ENCODE results near the gene UTP18. TPM values are rescaled to one million over a fixed set of nuclear protein-coding genes. Genes with fewer than 3 reads are reported as not detected.
"Not testable (repeated sequence)": the region's sequence is repeated elsewhere in the genome, so short reads cannot be mapped to it uniquely, and the experiment has no call there.

UTP18 gene
- polyA plus RNA-seq, 3 donors: 46.7 to 50.4 (median 49.5) TPM

DNA sequence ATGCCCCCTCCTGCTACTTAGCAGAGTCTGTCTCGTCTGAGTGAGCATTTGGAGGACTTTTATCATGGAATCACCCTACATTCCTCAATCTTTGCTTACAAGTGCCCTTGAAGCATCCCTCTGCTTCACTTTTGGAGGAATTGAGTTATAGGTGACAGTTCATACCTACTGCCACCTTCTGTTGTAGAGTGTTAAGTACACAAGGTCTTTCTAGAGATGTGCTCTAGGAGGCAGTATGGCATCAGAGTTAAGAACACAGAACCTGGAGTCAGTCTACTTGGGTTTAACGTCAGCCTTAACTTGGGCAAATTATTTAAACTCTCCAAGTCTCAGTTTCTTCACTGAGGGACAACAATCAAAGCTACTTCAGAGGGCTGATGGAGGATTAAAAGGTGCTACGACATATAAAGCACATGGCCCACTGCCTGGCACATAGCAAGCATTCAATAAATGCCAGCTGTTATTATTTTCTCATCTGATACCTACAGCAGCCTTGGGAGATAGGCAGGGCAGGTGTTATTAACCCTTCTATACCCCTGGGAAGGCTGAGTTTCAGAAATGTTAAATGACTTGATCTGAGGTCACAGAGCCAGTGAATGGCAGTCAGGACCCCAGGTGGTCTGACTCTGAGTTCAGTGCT lies 62.2 kb downstream of the UTP18 start:
- peak; percentile 19 for DNase-seq

DNA sequence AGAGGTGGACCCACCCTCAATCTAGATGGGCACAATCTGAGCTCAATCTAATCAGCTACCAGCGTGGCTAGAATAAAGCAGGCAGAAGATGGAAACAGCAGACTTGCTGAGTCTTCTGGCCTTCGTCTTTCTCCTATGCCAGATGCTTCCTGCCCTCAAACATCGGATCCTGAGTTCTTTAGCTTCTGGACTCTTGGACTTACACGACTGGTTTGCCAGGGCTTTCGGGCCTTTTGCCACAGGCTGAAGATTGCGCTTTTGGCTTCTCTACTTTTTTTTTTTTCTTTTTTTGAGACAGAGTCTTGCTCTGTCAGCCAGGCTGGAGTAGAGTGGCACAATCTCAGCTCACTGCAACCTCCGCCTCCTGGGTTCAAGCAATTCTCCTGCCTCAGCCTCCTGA lies 65.1 kb downstream of the UTP18 start:
- no peak for DNase-seq

DNA sequence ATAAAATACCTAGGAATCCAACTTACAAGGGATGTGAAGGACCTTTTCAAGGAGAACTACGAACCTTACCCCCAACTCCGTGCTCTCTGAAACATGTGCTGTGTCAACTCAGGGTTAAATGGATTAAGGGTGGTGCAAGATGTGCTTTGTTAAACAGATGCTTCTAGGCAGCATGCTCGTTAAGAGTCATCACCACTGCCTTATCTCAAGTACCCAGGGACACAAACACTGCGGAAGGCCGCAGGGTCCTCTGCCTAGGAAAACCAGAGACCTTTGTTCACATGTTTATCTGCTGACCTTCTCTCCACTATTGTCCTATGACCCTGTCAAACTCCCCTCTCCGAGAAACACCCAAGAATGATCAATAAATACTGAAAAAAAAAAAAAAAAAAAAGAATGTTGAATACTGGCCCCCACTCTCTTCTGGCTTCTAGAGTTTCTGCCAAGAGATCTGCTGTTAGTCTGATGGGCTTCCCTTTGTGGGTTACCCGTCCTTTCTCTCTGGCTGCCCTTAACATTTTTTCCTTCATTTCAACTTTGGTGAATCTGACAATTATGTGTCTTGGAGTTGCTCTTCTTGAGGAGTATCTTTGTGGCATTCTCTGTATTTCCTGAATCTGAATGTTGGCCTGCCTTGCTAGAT lies 70.6 kb downstream of the UTP18 start:
- DNase-seq: not testable (repeated sequence)

DNA sequence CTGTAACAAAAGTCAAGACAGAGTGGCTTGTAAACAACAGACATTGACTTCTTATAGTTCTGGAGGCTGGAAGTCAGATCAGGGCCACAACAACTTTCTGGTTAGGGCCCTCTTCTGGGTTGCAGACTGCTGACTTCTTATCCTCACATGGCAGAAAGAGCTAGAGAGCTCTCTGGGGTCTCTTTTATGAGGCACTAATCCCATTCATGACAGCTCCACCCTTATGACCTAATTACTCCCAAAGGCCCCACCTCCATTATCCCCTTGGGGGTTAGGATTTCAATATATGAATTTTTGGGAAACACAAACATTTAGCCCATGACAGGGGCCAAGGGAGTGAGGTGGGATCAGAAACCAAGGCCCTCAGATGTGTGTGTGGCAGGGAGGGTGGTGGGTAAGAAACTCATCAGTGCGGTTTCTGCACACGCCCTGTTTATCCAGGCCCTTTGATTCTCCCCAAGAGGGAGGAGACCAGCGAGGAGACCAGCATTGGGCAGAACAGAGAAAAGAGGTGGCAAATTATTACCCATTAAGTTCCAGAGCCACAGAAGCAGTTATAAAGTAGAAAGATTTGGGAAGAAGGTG lies 74.8 kb downstream of the UTP18 start:
- DNase-seq: no peak

DNA sequence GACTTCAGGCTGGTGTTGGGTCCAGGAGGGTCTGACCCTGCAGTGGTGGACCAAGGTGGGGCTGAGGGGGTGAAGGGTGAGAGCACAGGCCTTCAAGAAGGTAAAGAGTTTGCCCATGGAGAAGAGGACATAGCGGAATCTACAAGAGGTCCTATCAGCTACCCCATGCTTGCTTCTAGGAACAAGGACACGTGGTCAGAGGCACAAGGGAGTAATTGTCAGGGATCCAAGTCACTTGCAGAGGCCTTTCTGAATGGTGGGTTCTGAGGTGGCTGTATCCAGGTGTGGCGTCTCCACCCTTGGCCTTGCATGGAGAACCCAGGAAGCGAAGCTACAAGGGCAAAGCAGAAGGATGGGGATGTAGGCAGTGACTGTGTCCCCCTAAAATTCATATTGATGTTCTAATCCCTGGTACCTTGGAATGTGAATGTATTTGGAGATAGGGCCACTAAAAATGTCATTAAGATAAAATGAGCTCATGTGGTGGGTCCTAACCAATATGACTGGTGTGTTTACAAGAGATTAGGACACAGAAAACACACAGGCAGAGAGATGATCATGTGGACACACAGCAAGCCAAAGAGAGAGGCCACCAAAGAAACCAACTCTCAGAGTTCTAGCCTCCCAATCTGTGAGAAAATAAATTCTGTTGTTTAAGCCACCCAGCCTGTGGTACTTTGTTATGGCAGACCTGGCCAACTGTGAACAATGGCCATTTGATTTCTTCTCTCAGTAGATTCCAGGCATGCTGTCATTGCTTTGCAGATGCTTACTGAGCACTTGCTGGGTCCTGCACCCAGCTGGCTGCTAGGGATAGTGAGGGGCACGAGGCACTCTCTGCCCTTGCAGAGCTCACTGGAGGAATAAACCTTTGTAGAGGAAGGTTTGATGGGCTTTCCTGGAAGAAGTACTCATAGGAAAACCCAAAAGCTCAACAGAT lies 75.8 kb downstream of the UTP18 start:
- DNase-seq: no peak

DNA sequence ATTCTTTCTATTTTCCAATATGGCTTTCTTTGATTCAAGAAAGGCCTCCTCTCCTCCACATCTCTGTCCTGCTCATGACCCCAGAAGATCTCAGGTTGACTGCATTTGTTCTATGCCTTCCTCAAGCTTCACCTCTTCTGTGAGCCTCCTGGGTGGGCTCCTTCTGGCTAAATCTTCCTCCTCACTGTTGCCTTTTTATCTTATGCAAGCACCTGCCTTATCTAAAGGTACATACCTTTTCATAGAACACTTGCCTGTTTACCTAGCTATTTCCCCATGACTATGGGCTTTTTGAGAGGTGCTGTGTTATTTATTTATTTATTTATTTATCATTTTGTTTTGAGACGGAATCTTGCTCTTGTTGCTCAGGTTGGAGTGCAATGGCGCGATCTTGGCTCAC lies 81.1 kb downstream of the UTP18 start:
- DNase-seq: no peak

DNA sequence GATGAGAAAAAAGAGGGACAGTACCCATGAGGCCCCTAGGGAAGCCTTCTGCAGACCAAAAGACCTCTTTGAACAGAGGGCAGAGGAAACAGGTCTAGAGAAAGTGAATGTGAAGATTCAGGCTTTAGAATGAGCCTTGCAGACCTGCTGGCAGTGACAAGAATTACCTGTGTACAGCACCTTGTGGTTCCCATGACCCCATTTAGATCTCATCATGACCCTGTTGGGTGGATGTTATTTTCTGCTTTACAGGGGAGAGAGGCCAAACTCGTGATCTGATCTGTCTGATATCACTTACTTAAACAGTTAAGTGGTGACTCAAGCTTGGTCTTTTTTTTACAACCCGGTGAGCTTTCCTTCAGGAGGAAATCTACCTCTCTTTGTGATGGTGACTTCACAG lies 81.9 kb downstream of the UTP18 start:
- DNase-seq: no peak

DNA sequence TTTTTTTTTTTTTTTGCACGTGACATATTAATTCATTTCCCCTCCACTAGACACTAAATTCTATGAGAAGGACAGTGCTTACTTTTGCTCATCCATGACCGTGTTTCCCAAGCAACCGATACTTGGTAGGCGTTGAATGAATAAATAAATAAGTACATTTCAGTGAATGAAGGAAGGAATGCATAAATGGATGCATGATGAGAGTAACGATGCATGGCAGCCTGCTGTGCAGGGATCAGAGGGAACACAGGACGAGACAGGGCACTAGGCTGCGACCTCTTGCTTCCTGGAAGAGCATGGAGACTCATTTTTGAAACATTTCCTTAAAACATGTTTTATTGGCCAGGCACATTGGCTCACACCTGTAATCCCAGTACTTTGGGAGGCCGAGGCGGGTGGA lies 84.2 kb downstream of the UTP18 start:
- no peak for DNase-seq

DNA sequence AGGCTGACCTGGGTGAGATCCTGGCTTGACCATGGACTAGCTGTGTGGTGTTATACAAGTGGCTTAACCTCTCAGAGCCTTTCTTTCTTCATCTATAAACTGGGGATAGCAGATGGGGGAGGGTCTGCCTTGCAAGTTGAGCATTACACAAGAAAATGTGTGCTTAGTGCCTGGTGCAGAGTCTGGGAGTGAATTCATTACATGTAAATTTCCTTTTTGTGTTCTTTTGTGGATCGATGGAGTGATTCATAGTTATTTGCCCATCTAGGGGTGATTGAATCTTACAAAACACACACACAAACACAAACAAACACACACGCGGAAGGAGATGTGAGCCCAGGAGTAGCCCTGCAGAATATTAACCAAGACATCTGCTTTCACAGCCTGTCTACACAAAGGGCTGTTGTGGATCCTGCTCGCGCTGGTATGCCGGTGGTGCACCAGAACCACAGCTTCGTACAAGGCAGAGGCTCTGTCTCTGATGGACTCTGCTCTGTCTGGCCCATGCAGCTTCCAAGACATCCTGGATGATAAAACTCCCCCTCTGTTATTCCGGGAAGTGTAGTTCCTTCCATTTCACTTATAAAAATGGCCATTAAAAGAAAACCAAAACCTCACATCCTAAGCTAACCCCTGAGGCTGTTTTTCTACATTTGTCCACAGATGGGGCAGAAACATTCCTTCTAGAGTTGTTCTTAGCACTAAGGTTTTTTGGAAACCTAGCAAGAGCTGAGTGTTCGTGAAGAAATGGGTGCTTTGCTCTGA lies 86.1 kb downstream of the UTP18 start:
- DNase-seq: no peak

Other genes starting within 250 kb of the UTP18 start
- gene SPAG9, start 139.7 kb upstream of the UTP18 start, polyA plus RNA-seq (ENCODE audit: insufficient read length in 3 of 3): 100 to 1,000 TPM in 2 of 3 donors, 10 to 100 TPM in 1; 88.3 to 119 (median 115) TPM
- gene NME1, start 107.0 kb upstream of the UTP18 start, polyA plus RNA-seq (ENCODE audit: insufficient read length in 3 of 3): 10 to 100 TPM; 68.6 to 76.7 (median 69.3) TPM
- gene NME2, start 94.1 kb upstream of the UTP18 start, polyA plus RNA-seq (ENCODE audit: insufficient read length in 3 of 3): 100 to 1,000 TPM; 273 to 303 (median 283) TPM
- gene MBTD1, start 497 bp upstream of the UTP18 start, polyA plus RNA-seq (ENCODE audit: insufficient read length in 3 of 3): 10 to 100 TPM; 43.7 to 57.8 (median 52.6) TPM